C1 segment of cervical spinal cord (tissue), 14 donors: ENCODE measurements around the gene NPTX2.

Source experiments
- DNase-seq, 14 donors: peaks; one replicate each; lab custom pipeline; 2025; lab: John Stamatoyannopoulos, UW

Gene NPTX2

GRCh38 chr7:98618786-98619185, 1.7 kb downstream of the NPTX2 start:
- no peak for DNase-seq

GRCh38 chr7:98619450-98620321, 2.6 kb downstream of the NPTX2 start:
- no peak for DNase-seq

- no peak for DNase-seq
Observed at GRCh38 chr7:98621573-98622482, 4.7 kb downstream of the NPTX2 start.

- no peak for DNase-seq
Observed at GRCh38 chr7:98622926-98623325, 5.8 kb downstream of the NPTX2 start.

GRCh38 chr7:98624846-98625420, 7.8 kb downstream of the NPTX2 start:
- no peak for DNase-seq

- DNase-seq: no peak
Observed at GRCh38 chr7:98626460-98627412, 9.7 kb downstream of the NPTX2 start.

GRCh38 chr7:98627413-98627790, 10.3 kb downstream of the NPTX2 start:
- DNase-seq: no peak

- no peak for DNase-seq
Observed at GRCh38 chr7:98628418-98628817, 11.3 kb downstream of the NPTX2 start.

GRCh38 chr7:98629001-98629431, 11.9 kb downstream of the NPTX2 start:
- no peak for DNase-seq

- DNase-seq: no peak
Observed at GRCh38 chr7:98630149-98630548, 13.1 kb downstream of the NPTX2 start.

- no peak for DNase-seq
Observed at GRCh38 chr7:98630770-98631169, 13.7 kb downstream of the NPTX2 start.

- no peak for DNase-seq
Observed at GRCh38 chr7:98638853-98639252, 21.8 kb downstream of the NPTX2 start.

GRCh38 chr7:98640375-98640774, 23.3 kb downstream of the NPTX2 start:
- no peak for DNase-seq

GRCh38 chr7:98641646-98642500, 24.8 kb downstream of the NPTX2 start:
- peak in 1 of 14 donors; percentile 0 for DNase-seq

- no peak for DNase-seq
Observed at GRCh38 chr7:98643236-98643985, 26.3 kb downstream of the NPTX2 start.

GRCh38 chr7:98646465-98646864, 29.4 kb downstream of the NPTX2 start:
- DNase-seq: no peak

GRCh38 chr7:98647326-98647725, 30.2 kb downstream of the NPTX2 start:
- no peak for DNase-seq

GRCh38 chr7:98651760-98652159, 34.7 kb downstream of the NPTX2 start:
- DNase-seq: no peak

- DNase-seq: no peak
Observed at GRCh38 chr7:98653601-98654310, 36.7 kb downstream of the NPTX2 start.
